HG02884 (cell line): ENCODE measurements around the gene ACKR3.

Experiments
- ATAC-seq: cut with Tn5 transposase; IDR thresholded peaks from one replicate; pipeline ENCODE4 v1.9.1; 2021; ENCODE audit warnings: mild to moderate bottlenecking, moderate library complexity; ENCODE audit not compliant: unreplicated experiment

Gene ACKR3

GRCh38 chr2:236548179-236548921 is 21.3 kb upstream of the ACKR3 start:
- ATAC-seq, result no peak

- no peak for ATAC-seq
These were observed 20.5 kb upstream of the ACKR3 start for GRCh38 chr2:236549165-236549564.

- no peak for ATAC-seq
These were observed 19.3 kb upstream of the ACKR3 start for GRCh38 chr2:236550290-236550689.

GRCh38 chr2:236550701-236551465 is 18.7 kb upstream of the ACKR3 start:
- no peak for ATAC-seq

- ATAC-seq, result peak; percentile 34
These were observed 18.0 kb upstream of the ACKR3 start for GRCh38 chr2:236551471-236552211.

GRCh38 chr2:236552212-236552542 is 17.4 kb upstream of the ACKR3 start:
- peak; percentile 41 for ATAC-seq

- no peak for ATAC-seq
These were observed 16.9 kb upstream of the ACKR3 start for GRCh38 chr2:236552581-236553363.

- no peak for ATAC-seq
These were observed 16.1 kb upstream of the ACKR3 start for GRCh38 chr2:236553522-236553921.

GRCh38 chr2:236554629-236555282 is 14.9 kb upstream of the ACKR3 start:
- ATAC-seq, result no peak

GRCh38 chr2:236555481-236555880 is 14.1 kb upstream of the ACKR3 start:
- ATAC-seq, result no peak

- ATAC-seq, result no peak
These were observed 12.2 kb upstream of the ACKR3 start for GRCh38 chr2:236557306-236558030.

GRCh38 chr2:236558036-236558435 is 11.6 kb upstream of the ACKR3 start:
- ATAC-seq, result no peak

- peak; percentile 56 for ATAC-seq
These were observed 10.3 kb upstream of the ACKR3 start for GRCh38 chr2:236558993-236559978.

- no peak for ATAC-seq
These were observed 7.8 kb upstream of the ACKR3 start for GRCh38 chr2:236561874-236562273.

GRCh38 chr2:236562434-236562833 is 7.2 kb upstream of the ACKR3 start:
- no peak for ATAC-seq

- ATAC-seq, result no peak
These were observed 5.7 kb upstream of the ACKR3 start for GRCh38 chr2:236563953-236564352.

GRCh38 chr2:236565212-236565611 is 4.4 kb upstream of the ACKR3 start:
- ATAC-seq, result no peak

- ATAC-seq, result no peak
These were observed 3.7 kb upstream of the ACKR3 start for GRCh38 chr2:236565879-236566402.
